Thyroid gland (tissue), 4 donors: ENCODE measurements around the gene RAB21.

Experiments
- POLR2A ChIP-seq, 2 donors: fragments of 450-650 bp; IDR thresholded peaks; one replicate each; pipeline ENCODE4 v1.6.1; 2017; ENCODE audit warnings: antibody characterized with exemption in 2 of 2, mild to moderate bottlenecking in 2 of 2, moderate library complexity in 1 of 2
- TF ChIP-seq, protein P1 (sequence below), 6 experiments: fragments of 200-600 bp in 3 of 6; fragments of 450-650 bp in 3 of 6; sonication (generic) in 3 of 6; IDR thresholded peaks; one replicate each; pipeline ENCODE4 v1.5.1; 2016 to 2019; ENCODE audit warnings: antibody characterized with exemption in 6 of 6, mild to moderate bottlenecking in 2 of 6, inconsistent platforms in 1 of 6, moderate library complexity in 1 of 6

DNA sequence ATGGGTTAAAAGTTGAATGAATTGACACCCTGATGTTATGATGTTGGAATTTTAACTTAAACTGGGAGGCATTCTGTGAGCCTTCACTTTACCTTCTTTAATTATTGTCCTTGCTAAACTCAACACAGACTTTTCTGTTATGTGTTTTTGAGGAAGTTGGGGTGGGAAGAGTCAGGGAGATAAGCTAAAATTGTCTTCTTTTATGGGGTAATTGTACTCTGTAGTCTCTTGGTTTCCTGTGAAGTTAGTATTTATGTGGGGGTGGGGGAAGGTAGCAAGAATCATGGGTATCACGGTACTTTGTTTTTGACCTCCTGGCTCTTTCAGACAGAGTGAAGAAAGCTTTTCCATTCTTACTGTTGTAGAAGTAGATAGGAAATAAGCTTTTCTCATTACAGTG lies 32.9 kb downstream of the RAB21 start:
- TF ChIP-seq, protein P1, sequence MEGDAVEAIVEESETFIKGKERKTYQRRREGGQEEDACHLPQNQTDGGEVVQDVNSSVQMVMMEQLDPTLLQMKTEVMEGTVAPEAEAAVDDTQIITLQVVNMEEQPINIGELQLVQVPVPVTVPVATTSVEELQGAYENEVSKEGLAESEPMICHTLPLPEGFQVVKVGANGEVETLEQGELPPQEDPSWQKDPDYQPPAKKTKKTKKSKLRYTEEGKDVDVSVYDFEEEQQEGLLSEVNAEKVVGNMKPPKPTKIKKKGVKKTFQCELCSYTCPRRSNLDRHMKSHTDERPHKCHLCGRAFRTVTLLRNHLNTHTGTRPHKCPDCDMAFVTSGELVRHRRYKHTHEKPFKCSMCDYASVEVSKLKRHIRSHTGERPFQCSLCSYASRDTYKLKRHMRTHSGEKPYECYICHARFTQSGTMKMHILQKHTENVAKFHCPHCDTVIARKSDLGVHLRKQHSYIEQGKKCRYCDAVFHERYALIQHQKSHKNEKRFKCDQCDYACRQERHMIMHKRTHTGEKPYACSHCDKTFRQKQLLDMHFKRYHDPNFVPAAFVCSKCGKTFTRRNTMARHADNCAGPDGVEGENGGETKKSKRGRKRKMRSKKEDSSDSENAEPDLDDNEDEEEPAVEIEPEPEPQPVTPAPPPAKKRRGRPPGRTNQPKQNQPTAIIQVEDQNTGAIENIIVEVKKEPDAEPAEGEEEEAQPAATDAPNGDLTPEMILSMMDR (IDR thresholded peaks at IDR 0.05): no peak
- no peak for TF ChIP-seq POLR2A (IDR thresholded peaks at IDR 0.05)
